ENCODE results near the gene USP13.

DNA sequence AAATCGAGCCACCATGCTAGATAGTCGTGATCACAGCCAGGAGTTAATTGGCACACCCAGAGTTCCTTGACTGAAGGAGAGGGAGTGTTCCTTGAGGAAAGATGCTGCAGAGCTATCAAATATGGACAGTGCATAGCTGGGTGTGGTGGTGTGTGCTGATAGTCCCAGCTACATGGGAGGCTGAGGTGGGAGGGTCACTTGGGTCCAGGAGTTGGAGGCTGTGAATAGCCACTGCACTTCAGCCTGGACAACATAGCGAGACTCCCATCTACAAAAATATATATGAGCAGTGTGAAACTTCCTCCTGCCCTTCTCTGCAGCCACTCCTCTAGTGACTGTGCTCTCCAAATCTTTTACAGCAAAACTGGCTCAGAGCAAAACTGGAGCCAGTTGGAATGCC lies 10.0 kb upstream of the USP13 start:
- TF ChIP-seq CTCF (IDR thresholded peaks at IDR 0.05) (no peak), POLR2AphosphoS5 (IDR thresholded peaks at IDR 0.05) (no peak)
